Neuronal stem cell (in vitro differentiated cells): Measurements from ENCODE around the gene PCNX1.
A peak's percentile ranks its signal among the peaks of the same experiment; 100 is the strongest.

Experiments
- DNase-seq: peaks from one replicate; pipeline ENCODE4 v3.0.0-alpha.2; 2013; ENCODE audit warnings: low spot score
- H2AFZ ChIP-seq: one replicate; pipeline ENCODE4 v1.6.1; 2013; ENCODE audit warnings: mild to moderate bottlenecking, low read length, inconsistent platforms
- H2AK5ac ChIP-seq: 2 replicates; pipeline ENCODE4 v1.6.1; 2013; ENCODE audit warnings: low read depth, mild to moderate bottlenecking, inconsistent platforms, low read length, moderate library complexity, mixed read lengths
- H2BK120ac ChIP-seq: 2 replicates; pipeline ENCODE4 v1.6.1; 2013; ENCODE audit warnings: low read depth, mild to moderate bottlenecking, inconsistent platforms, low read length, moderate library complexity, mixed read lengths
- H2BK12ac ChIP-seq: one replicate; pipeline ENCODE4 v1.6.1; 2013; ENCODE audit warnings: low read length, inconsistent platforms
- H2BK15ac ChIP-seq: 2 replicates; pipeline ENCODE4 v1.6.1; 2013; ENCODE audit warnings: mild to moderate bottlenecking, low read length, inconsistent platforms, mixed read lengths
- H2BK5ac ChIP-seq: one replicate; pipeline ENCODE4 v1.6.1; 2013; ENCODE audit warnings: inconsistent platforms, mild to moderate bottlenecking, low read length, moderate library complexity
- H3K14ac ChIP-seq: one replicate; pipeline ENCODE4 v1.6.1; 2013; ENCODE audit warnings: low read length, inconsistent platforms
- H3K18ac ChIP-seq: 2 replicates; pipeline ENCODE4 v1.6.1; 2013; ENCODE audit warnings: low read length, inconsistent platforms
- H3K23ac ChIP-seq: 2 replicates; pipeline ENCODE4 v1.6.1; 2013; ENCODE audit warnings: low read depth, mild to moderate bottlenecking, mixed read lengths, low read length, inconsistent platforms; ENCODE audit not compliant: poor library complexity
- H3K27ac ChIP-seq: replicated peaks from 3 replicates; pipeline ENCODE4 v1.5.1; 2013; ENCODE audit warnings: low read length, inconsistent platforms
- H3K27me3 ChIP-seq, 3 experiments: 2 replicates each; pipeline ENCODE4 v1.6.1; 2013; ENCODE audit warnings: low read length in 3 of 3, mild to moderate bottlenecking in 2 of 3, inconsistent platforms in 1 of 3, low read depth in 1 of 3, mixed read lengths in 1 of 3, moderate library complexity in 1 of 3; ENCODE audit not compliant: control insufficient read depth in 3 of 3, insufficient read depth in 3 of 3
- H3K36me3 ChIP-seq, 2 donors: replicated peaks in 1 of 2; 2 replicates each; pipeline ENCODE4 v1.6.1; 2013; ENCODE audit warnings: low read length in 2 of 2; ENCODE audit not compliant: control insufficient read depth in 2 of 2, insufficient read depth in 2 of 2
- H3K4ac ChIP-seq: 2 replicates; pipeline ENCODE4 v1.6.1; 2013; ENCODE audit warnings: inconsistent platforms, mild to moderate bottlenecking, low read length, moderate library complexity
- H3K4me1 ChIP-seq, 2 donors: 1 replicate in 1 of 2; 2 replicates in 1 of 2; pipeline ENCODE4 v1.6.1; 2013; ENCODE audit warnings: low read length in 2 of 2, low read depth in 1 of 2; ENCODE audit not compliant: control insufficient read depth in 2 of 2, insufficient read depth in 1 of 2
- H3K4me2 ChIP-seq: one replicate; pipeline ENCODE4 v1.6.1; 2013; ENCODE audit warnings: mild to moderate bottlenecking, low read length, inconsistent platforms; ENCODE audit not compliant: insufficient read depth, poor library complexity, severe bottlenecking
- H3K4me3 ChIP-seq, 2 donors: 2 replicates each; pipeline ENCODE4 v1.5.1; 2013; ENCODE audit warnings: low read length in 2 of 2, mild to moderate bottlenecking in 2 of 2, inconsistent platforms in 1 of 2, moderate library complexity in 1 of 2
- H3K79me1 ChIP-seq: one replicate; pipeline ENCODE4 v1.6.1; 2013; ENCODE audit warnings: low read depth, mild to moderate bottlenecking, inconsistent platforms, low read length, moderate library complexity
- H3K9ac ChIP-seq: one replicate; pipeline ENCODE4 v1.6.1; 2013; ENCODE audit warnings: mild to moderate bottlenecking, low read depth, low read length, inconsistent platforms; ENCODE audit not compliant: poor library complexity
- H3K9me3 ChIP-seq, 2 donors: replicated peaks in 1 of 2; 2 replicates each; pipeline versions ENCODE3 to v1.6.1; 2013; ENCODE audit warnings: low read length in 2 of 2, mild to moderate bottlenecking in 2 of 2, inconsistent platforms in 1 of 2, low read depth in 1 of 2, mixed read lengths in 1 of 2, moderate library complexity in 1 of 2; ENCODE audit not compliant: control insufficient read depth in 2 of 2, insufficient read depth in 1 of 2
- H4K8ac ChIP-seq: one replicate; pipeline ENCODE4 v1.6.1; 2013; ENCODE audit warnings: low read depth, mild to moderate bottlenecking, inconsistent platforms, low read length, moderate library complexity
- H4K91ac ChIP-seq: one replicate; pipeline ENCODE4 v1.6.1; 2013; ENCODE audit warnings: low read length, low read depth, mild to moderate bottlenecking, inconsistent platforms; ENCODE audit not compliant: poor library complexity
- WGBS, 2 donors: extraction: QIAGEN DNeasy Blood & Tissue Kit; methylation state at CpG; one replicate each; pipeline ENCODE4 v1.1.7; 2013; ENCODE audit warnings: missing lambda C conversion rate in 2 of 2, mixed read lengths in 1 of 2; ENCODE audit not compliant: insufficient read length in 2 of 2, insufficient replicate concordance in 1 of 2; ENCODE audit errors: extremely low coverage in 2 of 2; 5-methylcytosine and 5-hydroxymethylcytosine counted together

PCNX1 gene

GRCh38 chr14:71107921-71108320, 200.7 kb downstream of the PCNX1 start:
- Histone ChIP-seq H4K91ac (no peak overlapping the region), H3K27me3 (no peaks in the 10 kb centered on the region), H4K8ac (no peak overlapping the region), H3K36me3 (peaks cover 18 to 84% of the 10 kb centered on the region in 2 donors), H2BK120ac (no peak overlapping the region), H3K27ac (no peak overlapping the region), H3K23ac (no peak overlapping the region), H3K4me1 (no peaks in the 10 kb centered on the region), H3K9me3 (peaks cover 0 to 2% of the 10 kb centered on the region in 2 donors), H3K79me1 (no peaks in the 10 kb centered on the region), H3K4me3 (no peak overlapping the region), H2AFZ (no peak overlapping the region), H2AK5ac (no peak overlapping the region), H3K4ac (no peak overlapping the region), H3K14ac (no peak overlapping the region), H2BK15ac (no peak overlapping the region), H2BK5ac (no peak overlapping the region), H3K4me2 (no peak overlapping the region), H3K9ac (no peak overlapping the region), H3K18ac (no peak overlapping the region), H2BK12ac (no peak overlapping the region)
- DNase-seq, result no peak
- no CpG with 5 or more reads among the region's 2 CpGs for WGBS, 2 donors

GRCh38 chr14:71108398-71109119, 201.3 kb downstream of the PCNX1 start:
- Histone ChIP-seq H3K4me3 (peak overlapping the region in 1 of 2 donors; percentile 44), H3K27me3 (no peaks in the 10 kb centered on the region), H3K79me1 (no peaks in the 10 kb centered on the region), H2AFZ (no peak overlapping the region), H3K27ac (no peak overlapping the region), H3K4ac (peak overlapping the region; percentile 66), H4K91ac (no peak overlapping the region), H4K8ac (peak overlapping the region; percentile 65), H2BK15ac (no peak overlapping the region), H2BK120ac (no peak overlapping the region), H2AK5ac (peak overlapping the region; percentile 46), H2BK12ac (no peak overlapping the region), H3K23ac (peak overlapping the region; percentile 91), H3K9ac (peak overlapping the region; percentile 12), H3K14ac (no peak overlapping the region), H3K36me3 (peaks cover 15 to 83% of the 10 kb centered on the region in 2 donors), H3K4me1 (no peaks in the 10 kb centered on the region), H3K9me3 (peaks cover 0 to 2% of the 10 kb centered on the region in 2 donors), H2BK5ac (peak overlapping the region; percentile 82), H3K18ac (peak overlapping the region; percentile 64), H3K4me2 (no peak overlapping the region)
- WGBS, 2 donors, result no CpG with 5 or more reads among the region's 16 CpGs
- DNase-seq, result no peak

GRCh38 chr14:71113376-71113775, 206.1 kb downstream of the PCNX1 start:
- no peak overlapping the region for H2BK5ac ChIP-seq
- DNase-seq, result no peak
- H3K79me1 ChIP-seq, result no peaks in the 10 kb centered on the region
- no peak overlapping the region for H2AK5ac ChIP-seq
- no peak overlapping the region for H2AFZ ChIP-seq
- H3K4me1 ChIP-seq, result peaks cover 0 to 6% of the 10 kb centered on the region in 2 donors
- H3K4ac ChIP-seq, result no peak overlapping the region
- no peak overlapping the region for H2BK120ac ChIP-seq
- H4K91ac ChIP-seq, result no peak overlapping the region
- no peak overlapping the region for H4K8ac ChIP-seq
- H3K9me3 ChIP-seq, result peaks cover 0 to 2% of the 10 kb centered on the region in 2 donors
- no peak overlapping the region for H3K18ac ChIP-seq
- H3K14ac ChIP-seq, result no peak overlapping the region
- H3K27ac ChIP-seq, result no peak overlapping the region
- H3K9ac ChIP-seq, result no peak overlapping the region
- H3K23ac ChIP-seq, result no peak overlapping the region
- no peak overlapping the region for H2BK15ac ChIP-seq
- H3K4me3 ChIP-seq, result no peak overlapping the region
- no peak overlapping the region for H3K4me2 ChIP-seq
- H2BK12ac ChIP-seq, result no peak overlapping the region
- peaks cover 12 to 59% of the 10 kb centered on the region in 2 donors for H3K36me3 ChIP-seq
- no peaks in the 10 kb centered on the region for H3K27me3 ChIP-seq

- no peaks in the 10 kb centered on the region for H3K9me3 ChIP-seq
- H2AK5ac ChIP-seq, result no peak overlapping the region
- no peak overlapping the region for H3K9ac ChIP-seq
- H3K79me1 ChIP-seq, result no peaks in the 10 kb centered on the region
- H3K14ac ChIP-seq, result no peak overlapping the region
- no peak for DNase-seq
- no CpG with 5 or more reads among the region's 1 CpG for WGBS, 2 donors
- H2BK15ac ChIP-seq, result no peak overlapping the region
- no peak overlapping the region for H4K91ac ChIP-seq
- no peak overlapping the region for H2AFZ ChIP-seq
- H3K4me2 ChIP-seq, result no peak overlapping the region
- no peak overlapping the region for H3K4me3 ChIP-seq
- no peaks in the 10 kb centered on the region for H3K27me3 ChIP-seq
- peaks cover 0 to 8% of the 10 kb centered on the region in 2 donors for H3K4me1 ChIP-seq
- no peak overlapping the region for H3K18ac ChIP-seq
- H3K4ac ChIP-seq, result no peak overlapping the region
- no peak overlapping the region for H3K27ac ChIP-seq
- H4K8ac ChIP-seq, result no peak overlapping the region
- no peak overlapping the region for H3K23ac ChIP-seq
- no peak overlapping the region for H2BK12ac ChIP-seq
- H3K36me3 ChIP-seq, result peaks cover 4 to 47% of the 10 kb centered on the region in 2 donors
- H2BK5ac ChIP-seq, result no peak overlapping the region
- H2BK120ac ChIP-seq, result no peak overlapping the region
Observed at GRCh38 chr14:71114565-71114964, 207.3 kb downstream of the PCNX1 start.
